Trophoblast cell (in vitro differentiated cells and primary cell): ENCODE results near the gene SEH1L.

Experiments
- DNase-seq, 2 donors: peaks; one replicate each; pipeline ENCODE4 v3.0.0-alpha.2; 2016
- H2AFZ ChIP-seq: 2 replicates; pipeline ENCODE4 v1.6.1; 2013; ENCODE audit warnings: low read length, moderate library complexity, mild to moderate bottlenecking; ENCODE audit not compliant: insufficient read depth, poor library complexity
- H2AK5ac ChIP-seq: 2 replicates; pipeline ENCODE4 v1.6.1; 2013; ENCODE audit warnings: mild to moderate bottlenecking, low read length
- H2BK120ac ChIP-seq: 2 replicates; pipeline ENCODE4 v1.6.1; 2013; ENCODE audit warnings: low read length, mild to moderate bottlenecking, moderate library complexity; ENCODE audit not compliant: insufficient read depth, poor library complexity
- H2BK12ac ChIP-seq: 2 replicates; pipeline ENCODE4 v1.6.1; 2013; ENCODE audit warnings: mild to moderate bottlenecking, low read length, moderate library complexity
- H2BK5ac ChIP-seq: 2 replicates; pipeline ENCODE4 v1.6.1; 2013; ENCODE audit warnings: low read length, low read depth, moderate library complexity, mild to moderate bottlenecking; ENCODE audit not compliant: poor library complexity
- H3K14ac ChIP-seq: 2 replicates; pipeline ENCODE4 v1.6.1; 2013; ENCODE audit warnings: mild to moderate bottlenecking, low read length
- H3K18ac ChIP-seq: 2 replicates; pipeline ENCODE4 v1.6.1; 2013; ENCODE audit warnings: mild to moderate bottlenecking, low read length
- H3K23ac ChIP-seq: 2 replicates; pipeline ENCODE4 v1.6.1; 2013; ENCODE audit warnings: low read length
- H3K27ac ChIP-seq: 2 replicates; pipeline ENCODE4 v1.5.1; 2013; ENCODE audit warnings: low read depth, mild to moderate bottlenecking, inconsistent platforms, low read length, moderate library complexity
- H3K27me3 ChIP-seq: 2 replicates; pipeline ENCODE4 v1.6.1; 2013; ENCODE audit warnings: inconsistent platforms, mild to moderate bottlenecking, low read length, moderate library complexity; ENCODE audit not compliant: insufficient read depth
- H3K36me3 ChIP-seq, 2 experiments: 1 replicate in 1 of 2; 2 replicates in 1 of 2; pipeline ENCODE4 v1.6.1; 2013; ENCODE audit warnings: low read length in 2 of 2, mild to moderate bottlenecking in 2 of 2, moderate library complexity in 1 of 2; ENCODE audit not compliant: insufficient read depth in 2 of 2, control insufficient read depth in 1 of 2
- H3K4ac ChIP-seq: 2 replicates; pipeline ENCODE4 v1.6.1; 2013; ENCODE audit warnings: low read depth, mild to moderate bottlenecking, low read length, moderate library complexity
- H3K4me1 ChIP-seq, 2 experiments: 1 replicate in 1 of 2; 2 replicates in 1 of 2; pipeline ENCODE4 v1.6.1; 2013; ENCODE audit warnings: low read length in 2 of 2, mild to moderate bottlenecking in 2 of 2, moderate library complexity in 1 of 2; ENCODE audit not compliant: insufficient read depth in 2 of 2, control insufficient read depth in 1 of 2
- H3K4me2 ChIP-seq: 2 replicates; pipeline ENCODE4 v1.6.1; 2013; ENCODE audit warnings: inconsistent platforms, mild to moderate bottlenecking, low read length, moderate library complexity
- H3K4me3 ChIP-seq: 2 replicates; pipeline ENCODE4 v1.5.1; 2013; ENCODE audit warnings: mild to moderate bottlenecking, low read depth, low read length, inconsistent platforms
- H3K79me1 ChIP-seq: one replicate; pipeline ENCODE4 v1.6.1; 2013; ENCODE audit warnings: low read length
- H3K79me2 ChIP-seq: 2 replicates; pipeline ENCODE4 v1.6.1; 2013; ENCODE audit warnings: low read length, mild to moderate bottlenecking; ENCODE audit not compliant: control insufficient read depth, insufficient read depth, poor library complexity
- H3K9ac ChIP-seq: 2 replicates; pipeline ENCODE4 v1.6.1; 2013; ENCODE audit warnings: mild to moderate bottlenecking, low read length
- H3K9me3 ChIP-seq: 2 replicates; pipeline ENCODE4 v1.6.1; 2013; ENCODE audit warnings: low read depth, mild to moderate bottlenecking, control low read depth, inconsistent platforms, low read length; ENCODE audit not compliant: insufficient read depth
- H4K12ac ChIP-seq: 2 replicates; pipeline ENCODE4 v1.6.1; 2013; ENCODE audit warnings: low read depth, mild to moderate bottlenecking, low read length, moderate library complexity
- H4K8ac ChIP-seq: 2 replicates; pipeline ENCODE4 v1.6.1; 2013; ENCODE audit warnings: low read depth, mild to moderate bottlenecking, low read length, moderate library complexity
- H4K91ac ChIP-seq: one replicate; pipeline ENCODE4 v1.6.1; 2013; ENCODE audit warnings: low read depth, mild to moderate bottlenecking, low read length, moderate library complexity
- WGBS: extraction: QIAGEN DNeasy Blood & Tissue Kit; methylation state at CpG from one replicate; pipeline ENCODE4 v1.1.7; 2013; ENCODE audit warnings: missing lambda C conversion rate; ENCODE audit not compliant: insufficient read length, insufficient coverage; ENCODE audit errors: extremely low coverage; 5-methylcytosine and 5-hydroxymethylcytosine counted together

The SEH1L gene

GRCh38 chr18:13014818-13015217, 67.0 kb downstream of the SEH1L start:
- Histone ChIP-seq H3K4me2 (no peak overlapping the region), H2BK120ac (no peak overlapping the region), H4K91ac (no peak overlapping the region), H2BK5ac (no peak overlapping the region), H3K23ac (no peak overlapping the region), H2AFZ (no peak overlapping the region), H2AK5ac (no peak overlapping the region), H3K79me1 (no peaks in the 10 kb centered on the region), H3K14ac (no peak overlapping the region), H4K12ac (no peak overlapping the region), H3K18ac (no peak overlapping the region), H3K36me3 (peaks cover 16 to 17% of the 10 kb centered on the region in 2 experiments), H3K79me2 (no peaks in the 10 kb centered on the region), H3K27me3 (no peaks in the 10 kb centered on the region), H2BK12ac (no peak overlapping the region), H3K9me3 (no peaks in the 10 kb centered on the region), H3K4me3 (no peak overlapping the region), H3K9ac (no peak overlapping the region), H4K8ac (no peak overlapping the region), H3K4me1 (no peaks in the 10 kb centered on the region), H3K27ac (no peak overlapping the region), H3K4ac (no peak overlapping the region)
- no peak for DNase-seq
- WGBS = no CpG with 5 or more reads among the region's 4 CpGs

- H3K9me3 ChIP-seq = no peaks in the 10 kb centered on the region
- no peaks in the 10 kb centered on the region for H3K27me3 ChIP-seq
- H3K23ac ChIP-seq = no peak overlapping the region
- no peak overlapping the region for H3K14ac ChIP-seq
- WGBS = no CpG with 5 or more reads among the region's 2 CpGs
- no peak overlapping the region for H4K12ac ChIP-seq
- no peaks in the 10 kb centered on the region for H3K79me1 ChIP-seq
- no peaks in the 10 kb centered on the region for H3K79me2 ChIP-seq
- no peak overlapping the region for H3K4ac ChIP-seq
- no peak overlapping the region for H3K18ac ChIP-seq
- no peak overlapping the region for H3K4me3 ChIP-seq
- no peak overlapping the region for H4K91ac ChIP-seq
- no peak overlapping the region for H2BK120ac ChIP-seq
- no peak overlapping the region for H3K4me2 ChIP-seq
- no peak overlapping the region for H4K8ac ChIP-seq
- no peaks in the 10 kb centered on the region for H3K4me1 ChIP-seq
- H2BK5ac ChIP-seq = no peak overlapping the region
- no peak overlapping the region for H2AFZ ChIP-seq
- H3K9ac ChIP-seq = no peak overlapping the region
- H2BK12ac ChIP-seq = no peak overlapping the region
- DNase-seq = peak in 1 of 2 donors; percentile 73
- peaks cover 8 to 11% of the 10 kb centered on the region in 2 experiments for H3K36me3 ChIP-seq
- no peak overlapping the region for H2AK5ac ChIP-seq
- H3K27ac ChIP-seq = no peak overlapping the region
Observed at GRCh38 chr18:13017247-13017875, 69.5 kb downstream of the SEH1L start.

GRCh38 chr18:13018374-13018773, 70.6 kb downstream of the SEH1L start:
- Histone ChIP-seq H2BK120ac (no peak overlapping the region), H3K9ac (no peak overlapping the region), H3K9me3 (no peaks in the 10 kb centered on the region), H3K27me3 (no peaks in the 10 kb centered on the region), H3K4me2 (no peak overlapping the region), H3K18ac (no peak overlapping the region), H3K4ac (no peak overlapping the region), H3K79me1 (no peaks in the 10 kb centered on the region), H3K23ac (no peak overlapping the region), H3K14ac (no peak overlapping the region), H3K79me2 (no peaks in the 10 kb centered on the region), H2AK5ac (no peak overlapping the region), H3K4me1 (no peaks in the 10 kb centered on the region), H2AFZ (no peak overlapping the region), H2BK12ac (no peak overlapping the region), H4K91ac (no peak overlapping the region), H3K27ac (no peak overlapping the region), H3K36me3 (peaks cover 8 to 9% of the 10 kb centered on the region in 2 experiments), H3K4me3 (no peak overlapping the region), H4K12ac (no peak overlapping the region), H4K8ac (no peak overlapping the region), H2BK5ac (no peak overlapping the region)
- DNase-seq = no peak
- no CpG with 5 or more reads among the region's 2 CpGs for WGBS

DNA sequence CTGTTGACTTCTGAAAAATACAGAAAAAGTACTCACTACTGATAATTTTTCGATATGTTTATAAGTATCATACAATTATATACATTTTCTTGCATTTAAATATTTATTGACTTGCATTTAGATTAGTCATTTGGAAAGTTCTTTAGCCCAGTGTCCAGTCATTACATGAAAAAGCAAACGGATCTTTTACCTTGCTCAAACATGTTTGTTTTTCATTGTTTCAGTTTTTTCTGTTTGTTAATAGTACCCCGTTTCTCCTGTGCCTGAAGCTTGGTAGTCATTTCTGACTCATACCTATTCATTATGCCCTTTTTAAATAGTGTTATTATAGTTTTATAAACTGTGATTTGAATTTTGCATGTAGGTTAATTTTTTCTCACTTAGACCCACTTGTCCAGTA, 71.5 kb downstream of the SEH1L start:
- H2BK12ac ChIP-seq = no peak overlapping the region
- no peak overlapping the region for H2AFZ ChIP-seq
- H3K23ac ChIP-seq = no peak overlapping the region
- no peak overlapping the region for H4K12ac ChIP-seq
- H2BK120ac ChIP-seq = no peak overlapping the region
- H3K36me3 ChIP-seq = peaks cover 7 to 8% of the 10 kb centered on the region in 2 experiments
- no peak overlapping the region for H3K4me3 ChIP-seq
- no peak for DNase-seq
- H3K9ac ChIP-seq = no peak overlapping the region
- H2AK5ac ChIP-seq = no peak overlapping the region
- H3K4me2 ChIP-seq = no peak overlapping the region
- H3K4me1 ChIP-seq = no peaks in the 10 kb centered on the region
- no peak overlapping the region for H3K14ac ChIP-seq
- no peak overlapping the region for H3K4ac ChIP-seq
- H4K91ac ChIP-seq = no peak overlapping the region
- H3K27me3 ChIP-seq = no peaks in the 10 kb centered on the region
- no peaks in the 10 kb centered on the region for H3K79me1 ChIP-seq
- H3K79me2 ChIP-seq = no peaks in the 10 kb centered on the region
- H2BK5ac ChIP-seq = no peak overlapping the region
- H3K18ac ChIP-seq = no peak overlapping the region
- no peak overlapping the region for H4K8ac ChIP-seq
- no peak overlapping the region for H3K27ac ChIP-seq
- H3K9me3 ChIP-seq = no peaks in the 10 kb centered on the region
- WGBS = no CpG with 5 or more reads among the region's 3 CpGs
